Neural progenitor cell (in vitro differentiated cells): ENCODE results near the gene SRSF4. TPM values are rescaled to one million over a fixed set of nuclear protein-coding genes. Genes with fewer than 3 reads are reported as not detected.

Experiments used
- DNase-seq: peaks from one replicate; pipeline ENCODE4 v3.0.0-alpha.2; 2016; ENCODE audit warnings: low spot score
- H2AFZ ChIP-seq: fragments of 200-600 bp; sonication (generic); replicated peaks from 2 replicates; pipeline ENCODE4 v1.6.1; 2016; ENCODE audit warnings: antibody characterized with exemption
- H3F3A ChIP-seq: fragments of 200-600 bp; sonication (generic); 2 replicates; pipeline ENCODE4 v1.6.1; 2016; ENCODE audit warnings: antibody characterized with exemption, low read depth
- H3K27ac ChIP-seq: fragments of 200-600 bp; sonication (generic); 2 replicates; pipeline ENCODE4 v1.5.1; 2016; ENCODE audit warnings: mild to moderate bottlenecking
- H3K27me3 ChIP-seq: fragments of 200-600 bp; sonication (generic); 2 replicates; pipeline ENCODE4 v1.6.1; 2016; ENCODE audit warnings: mild to moderate bottlenecking, moderate library complexity
- H3K36me3 ChIP-seq: fragments of 200-600 bp; sonication (generic); 2 replicates; pipeline ENCODE4 v1.5.1; 2016
- H3K4me1 ChIP-seq: fragments of 200-600 bp; sonication (generic); 2 replicates; pipeline ENCODE4 v1.6.1; 2016; ENCODE audit warnings: mixed run types
- H3K4me2 ChIP-seq: fragments of 200-600 bp; sonication (generic); 2 replicates; pipeline ENCODE4 v1.6.1; 2016
- H3K4me3 ChIP-seq: fragments of 200-600 bp; sonication (generic); 2 replicates; pipeline ENCODE4 v1.5.1; 2016
- H3K79me2 ChIP-seq: fragments of 200-600 bp; sonication (generic); 2 replicates; pipeline ENCODE4 v1.6.1; 2016; ENCODE audit warnings: low read depth
- H3K9ac ChIP-seq: fragments of 200-600 bp; sonication (generic); 2 replicates; pipeline ENCODE4 v1.6.1; 2016
- H3K9me3 ChIP-seq: fragments of 200-600 bp; sonication (generic); 2 replicates; pipeline ENCODE4 v1.5.1; 2016; ENCODE audit warnings: low read depth
- H4K20me1 ChIP-seq: fragments of 200-600 bp; sonication (generic); 2 replicates; pipeline ENCODE4 v1.6.1; 2016; ENCODE audit warnings: low read depth
- H3K27ac Mint-ChIP-seq: 3 replicates; pipeline ENCODE4 v1.8.0; 2021; ENCODE audit warnings: mixed read lengths
- H3K27me3 Mint-ChIP-seq: 2 replicates; pipeline ENCODE4 v1.8.0; 2022; ENCODE audit warnings: low read depth, mild to moderate bottlenecking, inconsistent platforms, moderate library complexity, mixed read lengths; ENCODE audit not compliant: insufficient read depth
- H3K36me3 Mint-ChIP-seq: 3 replicates; pipeline ENCODE4 v1.8.0; 2021; ENCODE audit warnings: mixed read lengths
- H3K4me1 Mint-ChIP-seq: 3 replicates; pipeline ENCODE4 v1.8.0; 2021; ENCODE audit warnings: mixed read lengths
- H3K4me3 Mint-ChIP-seq: 3 replicates; pipeline ENCODE4 v1.8.0; 2021; ENCODE audit warnings: mild to moderate bottlenecking, moderate library complexity, mixed read lengths
- H3K9me3 Mint-ChIP-seq: 3 replicates; pipeline ENCODE4 v1.8.0; 2020; ENCODE audit warnings: mixed read lengths
- EZH2 ChIP-seq: fragments of 200-600 bp; sonication (generic); IDR thresholded peaks from 2 replicates; pipeline ENCODE4 v1.6.1; 2017; ENCODE audit warnings: antibody characterized with exemption, mild to moderate bottlenecking, moderate library complexity
- EZH2phosphoT487 ChIP-seq: fragments of 200-600 bp; sonication (generic); IDR thresholded peaks from 2 replicates; pipeline ENCODE4 v1.6.1; 2017; ENCODE audit warnings: antibody characterized with exemption
- total RNA-seq: library from RNA; depleted of rRNA; stranded (reverse); fragments of >200 nt; gene quantifications from 2 replicates; pipeline ENCODE4 v1.2.3, GENCODE V29; 2015; ENCODE audit warnings: low replicate concordance
- TF ChIP-seq, protein P1 (sequence below): fragments of 200-600 bp; sonication (generic); IDR thresholded peaks from 2 replicates; pipeline ENCODE4 v1.5.1; 2017; ENCODE audit warnings: antibody characterized with exemption, mild to moderate bottlenecking

The SRSF4 gene
- total RNA-seq, 1 donor from 2014 or later = 73.2 TPM

DNA sequence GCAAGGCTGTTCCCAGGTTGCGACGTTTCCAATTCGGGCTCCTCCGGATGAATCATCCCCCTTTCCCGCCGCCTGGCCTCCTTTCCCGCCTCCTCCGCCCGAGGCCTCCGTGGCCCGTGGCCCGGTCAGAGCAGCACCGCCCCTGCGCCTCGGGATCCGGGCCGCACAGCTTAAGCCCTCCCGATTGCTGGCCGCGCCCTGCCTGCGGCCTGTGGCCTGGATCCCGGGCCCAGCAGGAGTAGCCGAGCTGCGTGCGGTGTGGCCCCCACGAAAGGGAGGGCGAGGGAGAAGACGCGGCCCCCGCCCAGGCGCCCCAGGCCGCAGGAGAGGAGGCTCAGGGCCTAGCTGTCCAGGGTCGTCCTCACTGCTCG lies 59.0 kb downstream of the SRSF4 start:
- Histone ChIP-seq H3K9ac (no peak overlapping the region), H3K4me3 (peak overlapping the region; percentile 59)
- peaks cover 23% of the 10 kb centered on the region for H3K27me3 Mint-ChIP-seq

DNA sequence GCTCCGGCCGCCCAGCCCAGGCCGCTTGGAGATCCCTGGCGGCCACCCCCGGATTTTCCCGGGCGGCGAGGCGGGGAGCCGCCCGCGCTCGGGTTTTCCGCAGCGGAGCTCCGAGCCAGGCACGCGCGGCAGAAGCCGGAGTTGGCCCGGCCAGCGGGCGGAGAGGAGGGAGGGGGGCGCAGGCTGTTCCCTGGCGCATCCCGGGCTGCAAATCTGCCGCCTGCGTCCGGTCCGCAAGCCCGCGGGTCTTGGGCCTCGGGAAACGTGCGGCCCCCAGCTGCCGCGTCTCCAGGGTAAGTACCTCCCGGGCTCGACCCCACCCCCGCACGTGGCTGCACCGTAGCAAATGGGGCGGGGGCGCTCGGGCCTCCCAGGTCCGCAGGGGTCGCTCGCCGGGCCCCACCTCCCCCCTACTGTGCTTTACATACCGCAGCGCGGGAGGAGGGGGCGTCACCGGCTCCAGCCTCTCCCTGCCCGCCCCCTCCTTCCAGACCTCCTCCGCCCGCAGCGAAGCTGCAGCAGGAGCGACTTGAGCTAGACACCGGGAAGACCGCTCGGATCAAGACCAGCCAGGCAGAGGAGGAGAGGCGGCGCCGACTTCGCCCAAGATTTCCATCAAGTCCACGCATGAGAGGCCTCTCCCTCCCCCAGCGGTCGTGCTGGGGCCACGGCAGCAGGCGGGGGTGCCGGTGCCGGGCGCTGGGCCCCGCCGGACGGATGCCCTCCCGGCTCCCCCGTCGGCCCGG lies 59.6 kb downstream of the SRSF4 start:
- peak overlapping the region; percentile 74 for H3K4me2 ChIP-seq
- no peak overlapping the region for H3K27ac Mint-ChIP-seq

More for the DNA sequence above, 59.0 kb downstream of the SRSF4 start:
- H3K9me3 Mint-ChIP-seq = no peaks in the 10 kb centered on the region
- Histone ChIP-seq H3K79me2 (no peaks in the 10 kb centered on the region), H3K27me3 (peaks cover 63% of the 10 kb centered on the region), H3F3A (peaks cover 46% of the 10 kb centered on the region), H4K20me1 (peaks cover 16% of the 10 kb centered on the region), H3K4me1 (peaks cover 18% of the 10 kb centered on the region), H2AFZ (peak overlapping the region; percentile 21), H3K9me3 (no peaks in the 10 kb centered on the region), H3K4me2 (peak overlapping the region; percentile 74), H3K27ac (no peak overlapping the region), H3K36me3 (no peaks in the 10 kb centered on the region)
- H3K27ac Mint-ChIP-seq = no peak overlapping the region
- peaks cover 12% of the 10 kb centered on the region for H3K4me1 Mint-ChIP-seq
- H3K36me3 Mint-ChIP-seq = peaks cover 4% of the 10 kb centered on the region
- peak; percentile 94 for TF ChIP-seq EZH2
- no peak for TF ChIP-seq EZH2phosphoT487
- TF ChIP-seq, protein P1, sequence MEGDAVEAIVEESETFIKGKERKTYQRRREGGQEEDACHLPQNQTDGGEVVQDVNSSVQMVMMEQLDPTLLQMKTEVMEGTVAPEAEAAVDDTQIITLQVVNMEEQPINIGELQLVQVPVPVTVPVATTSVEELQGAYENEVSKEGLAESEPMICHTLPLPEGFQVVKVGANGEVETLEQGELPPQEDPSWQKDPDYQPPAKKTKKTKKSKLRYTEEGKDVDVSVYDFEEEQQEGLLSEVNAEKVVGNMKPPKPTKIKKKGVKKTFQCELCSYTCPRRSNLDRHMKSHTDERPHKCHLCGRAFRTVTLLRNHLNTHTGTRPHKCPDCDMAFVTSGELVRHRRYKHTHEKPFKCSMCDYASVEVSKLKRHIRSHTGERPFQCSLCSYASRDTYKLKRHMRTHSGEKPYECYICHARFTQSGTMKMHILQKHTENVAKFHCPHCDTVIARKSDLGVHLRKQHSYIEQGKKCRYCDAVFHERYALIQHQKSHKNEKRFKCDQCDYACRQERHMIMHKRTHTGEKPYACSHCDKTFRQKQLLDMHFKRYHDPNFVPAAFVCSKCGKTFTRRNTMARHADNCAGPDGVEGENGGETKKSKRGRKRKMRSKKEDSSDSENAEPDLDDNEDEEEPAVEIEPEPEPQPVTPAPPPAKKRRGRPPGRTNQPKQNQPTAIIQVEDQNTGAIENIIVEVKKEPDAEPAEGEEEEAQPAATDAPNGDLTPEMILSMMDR = no peak
- peak; percentile 70 for DNase-seq
- H3K4me3 Mint-ChIP-seq = peak overlapping the region; percentile 83

DNA sequence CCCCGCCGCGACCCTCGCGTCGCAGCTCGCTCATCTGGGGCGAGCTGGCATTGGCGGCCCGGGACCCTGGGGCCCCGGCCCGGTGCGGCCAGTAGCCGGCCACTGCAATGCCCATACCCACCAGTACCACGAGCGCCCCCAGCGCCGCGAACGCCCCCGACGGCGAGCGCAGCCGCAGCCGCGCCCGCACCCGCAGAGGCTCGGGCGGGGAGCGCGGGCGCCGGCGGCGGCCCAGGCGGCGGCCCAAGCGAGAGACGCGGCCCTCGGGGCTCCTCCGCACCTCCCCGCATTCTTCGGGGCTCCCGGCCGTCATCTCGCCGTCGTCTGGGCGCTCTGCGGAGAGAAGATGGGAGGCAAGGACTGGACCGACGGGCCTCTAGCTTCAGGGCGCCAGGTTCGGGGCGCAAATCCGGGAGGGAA lies 60.2 kb downstream of the SRSF4 start:
- H3K27me3 ChIP-seq = peaks cover 63% of the 10 kb centered on the region
- no peaks in the 10 kb centered on the region for H3K79me2 ChIP-seq
- peaks cover 16% of the 10 kb centered on the region for H4K20me1 ChIP-seq
- H3K36me3 Mint-ChIP-seq = peaks cover 12% of the 10 kb centered on the region
- H3K9ac ChIP-seq = no peak overlapping the region
- H3K4me3 Mint-ChIP-seq = peak overlapping the region; percentile 43
- peaks cover 46% of the 10 kb centered on the region for H3F3A ChIP-seq
- H3K4me3 ChIP-seq = peak overlapping the region; percentile 59
- H3K27me3 Mint-ChIP-seq = peaks cover 19% of the 10 kb centered on the region
- H3K4me2 ChIP-seq = peak overlapping the region; percentile 74
- H3K4me1 ChIP-seq = peaks cover 18% of the 10 kb centered on the region
- DNase-seq = no peak
- H3K27ac Mint-ChIP-seq = no peak overlapping the region
- no peaks in the 10 kb centered on the region for H3K36me3 ChIP-seq
- H3K4me1 Mint-ChIP-seq = peaks cover 12% of the 10 kb centered on the region
- no peaks in the 10 kb centered on the region for H3K9me3 Mint-ChIP-seq
- TF ChIP-seq EZH2phosphoT487 (no peak), EZH2 (no peak)
- TF ChIP-seq, protein P1 = peak; percentile 22
- peak overlapping the region; percentile 88 for H2AFZ ChIP-seq
- H3K27ac ChIP-seq = no peak overlapping the region
- no peaks in the 10 kb centered on the region for H3K9me3 ChIP-seq

More for the DNA sequence above, 59.6 kb downstream of the SRSF4 start:
- H3K4me1 ChIP-seq = peaks cover 18% of the 10 kb centered on the region
- H3K4me1 Mint-ChIP-seq = peaks cover 12% of the 10 kb centered on the region
- peak; percentile 75 for DNase-seq
- no peak overlapping the region for H3K9ac ChIP-seq
- H3F3A ChIP-seq = peaks cover 46% of the 10 kb centered on the region
- no peaks in the 10 kb centered on the region for H3K9me3 ChIP-seq
- H3K27ac ChIP-seq = no peak overlapping the region
- H3K79me2 ChIP-seq = no peaks in the 10 kb centered on the region
- H3K4me3 Mint-ChIP-seq = peak overlapping the region; percentile 70
- H4K20me1 ChIP-seq = peaks cover 16% of the 10 kb centered on the region
- peaks cover 23% of the 10 kb centered on the region for H3K27me3 Mint-ChIP-seq
- H3K36me3 ChIP-seq = no peaks in the 10 kb centered on the region
- peaks cover 63% of the 10 kb centered on the region for H3K27me3 ChIP-seq
- peak; percentile 1 for TF ChIP-seq EZH2phosphoT487
- TF ChIP-seq EZH2 = peak; percentile 13
- TF ChIP-seq, protein P1 = no peak
- no peaks in the 10 kb centered on the region for H3K9me3 Mint-ChIP-seq
- H3K36me3 Mint-ChIP-seq = peaks cover 10% of the 10 kb centered on the region
- peak overlapping the region; percentile 88 for H2AFZ ChIP-seq
- H3K4me3 ChIP-seq = peak overlapping the region; percentile 59
